HG03565 (cell line): ENCODE measurements around the gene PYY.

Experiments used
- ATAC-seq: cut with Tn5 transposase; IDR thresholded peaks from one replicate; pipeline ENCODE4 v1.9.1; 2021; ENCODE audit warnings: mild to moderate bottlenecking, moderate library complexity; ENCODE audit not compliant: unreplicated experiment

PYY gene

GRCh38 chr17:43917348-43918025 lies 36.3 kb downstream of the PYY start:
- no peak for ATAC-seq

GRCh38 chr17:43917016-43917347 lies 36.8 kb downstream of the PYY start:
- no peak for ATAC-seq

GRCh38 chr17:43916385-43916784 lies 37.4 kb downstream of the PYY start:
- no peak for ATAC-seq

GRCh38 chr17:43915559-43915958 lies 38.2 kb downstream of the PYY start:
- no peak for ATAC-seq

- ATAC-seq, result no peak
These were observed 39.3 kb downstream of the PYY start for GRCh38 chr17:43914451-43914850.

- ATAC-seq, result no peak
These were observed 40.2 kb downstream of the PYY start for GRCh38 chr17:43913584-43913983.

- no peak for ATAC-seq
These were observed 41.0 kb downstream of the PYY start for GRCh38 chr17:43912635-43913304.

GRCh38 chr17:43911904-43912303 lies 41.8 kb downstream of the PYY start:
- no peak for ATAC-seq

- ATAC-seq, result no peak
These were observed 44.1 kb downstream of the PYY start for GRCh38 chr17:43909537-43910231.

GRCh38 chr17:43907998-43908721 lies 45.6 kb downstream of the PYY start:
- no peak for ATAC-seq

GRCh38 chr17:43907425-43907981 lies 46.2 kb downstream of the PYY start, which contains the start of gene MPP2:
Gene MPP2, minus strand, starts transcription at chr17:43907536. Its CDS starts 3,076 bp downstream, at chr17:43904460.
- no peak for ATAC-seq

- ATAC-seq, result no peak
These were observed 46.8 kb downstream of the PYY start for GRCh38 chr17:43906951-43907424.

- ATAC-seq, result no peak
These were observed 47.5 kb downstream of the PYY start for GRCh38 chr17:43905985-43906852.

GRCh38 chr17:43905400-43905984 lies 48.2 kb downstream of the PYY start:
- ATAC-seq, result no peak
